K562 (cell line): ENCODE measurements around the gene WHAMM. TPM values are rescaled to one million over a fixed set of nuclear protein-coding genes. Genes with fewer than 3 reads are reported as not detected.

Experiments
- TRIM24 ChIP-seq, 2 experiments: fragments of 450-650 bp; IDR thresholded peaks; 2 replicates each; pipeline ENCODE4 v1.6.1; 2016
- ZNF407 ChIP-seq: fragments of 450-650 bp; IDR thresholded peaks from 2 replicates; pipeline ENCODE4 v1.6.1; 2016; ENCODE audit warnings: low read depth
- polyA plus RNA-seq, 8 experiments: library from polyadenylated mRNA; depleted of rRNA in 4 of 8; stranded (reverse) in 5 of 8; unstranded in 3 of 8; fragments of >200 nt; fragmentation: Nextera tagmentation in 2 of 8; fragmentation: Illumina TruSeq in 1 of 8; extraction: Ambion mirVana in 2 of 8; extraction: Trizol in 1 of 8; gene quantifications; 2 replicates each; pipeline versions ENCODE4 v1.2.1 to v1.2.3, GENCODE V29; 2011 to 2014; ENCODE audit warnings: inconsistent platforms in 1 of 8, missing spikeins in 1 of 8
- total RNA-seq, 7 experiments: library from RNA; depleted of rRNA in 6 of 7; stranded (reverse); fragments of >200 nt in 6 of 7; fragmentation: Illumina TruSeq in 2 of 7; extraction: Trizol in 2 of 7; gene quantifications; 2 replicates each; pipeline versions ENCODE4 v1.2.1 to v1.2.3, GENCODE V29; 2011 to 2021; ENCODE audit warnings: low replicate concordance in 1 of 7

Gene WHAMM
- total and polyA plus RNA-seq, 9 of the 15 experiments (the other 6 are each of a cell fraction or from before 2014, with no cell fraction given): 2.0 to 4.8 (median 3.6) TPM

GRCh38 chr15:82849556-82850512, 40.4 kb downstream of the WHAMM start (continued):
- TF ChIP-seq ZNF407: no peak
- TF ChIP-seq TRIM24 (IDR thresholded peaks at IDR 0.05): peak; percentile 87 to 93
